HEK293 (cell line): Measurements from ENCODE around the gene AQP11.

Source experiments
- BCL11B ChIP-seq: fragments of 450-650 bp; formaldehyde crosslinking; IDR thresholded peaks from 2 replicates; pipeline ENCODE4 v1.5.1; 2016; ENCODE audit warnings: low read depth, missing biosample characterization, missing genetic modification characterization
- FEZF1 ChIP-seq: fragments of 450-650 bp; formaldehyde crosslinking; IDR thresholded peaks from 2 replicates; pipeline ENCODE4 v1.5.1; 2016; ENCODE audit warnings: missing biosample characterization, missing genetic modification characterization
- HOXA7 ChIP-seq: sonication (generic); formaldehyde crosslinking; IDR thresholded peaks from 2 replicates; pipeline ENCODE4 v1.8.1; 2022; ENCODE audit warnings: missing genetic modification reagents, borderline replicate concordance
- TRIM28 ChIP-seq: IDR thresholded peaks from 2 replicates; pipeline ENCODE4 v1.6.1; 2011; ENCODE audit warnings: low read length, control low read depth, borderline replicate concordance
- ZBTB48 ChIP-seq: fragments of 450-650 bp; formaldehyde crosslinking; IDR thresholded peaks from 2 replicates; pipeline ENCODE4 v1.5.1; 2016; ENCODE audit warnings: missing biosample characterization, missing genetic modification characterization
- ZNF2 ChIP-seq: fragments of 450-650 bp; formaldehyde crosslinking; IDR thresholded peaks from 2 replicates; pipeline ENCODE4 v1.5.1; 2016; ENCODE audit warnings: missing biosample characterization, missing genetic modification characterization
- ZNF221 ChIP-seq: fragments of 450-650 bp; formaldehyde crosslinking; IDR thresholded peaks from 2 replicates; pipeline ENCODE4 v1.5.1; 2017; ENCODE audit warnings: missing biosample characterization, missing genetic modification characterization, borderline replicate concordance
- ZNF302 ChIP-seq: fragments of 450-650 bp; formaldehyde crosslinking; IDR thresholded peaks from 2 replicates; pipeline ENCODE4 v1.5.1; 2016; ENCODE audit warnings: missing biosample characterization, missing genetic modification characterization, low read depth
- ZNF335 ChIP-seq: fragments of 450-650 bp; formaldehyde crosslinking; conservative IDR thresholded peaks from 2 replicates; pipeline ENCODE4 v1.5.1; 2016; ENCODE audit warnings: missing biosample characterization, missing genetic modification characterization
- ZNF473 ChIP-seq: fragments of 450-650 bp; formaldehyde crosslinking; IDR thresholded peaks from 2 replicates; pipeline ENCODE4 v1.5.1; 2017; ENCODE audit warnings: missing biosample characterization, missing genetic modification characterization
- ZNF501 ChIP-seq: fragments of 450-650 bp; formaldehyde crosslinking; IDR thresholded peaks from 2 replicates; pipeline ENCODE4 v1.5.1; 2016; ENCODE audit warnings: missing biosample characterization, missing genetic modification characterization
- ZNF596 ChIP-seq: fragments of 450-650 bp; IDR thresholded peaks from 2 replicates; pipeline ENCODE4 v1.5.0; 2018; ENCODE audit warnings: missing biosample characterization, mild to moderate bottlenecking, missing genetic modification characterization, moderate library complexity
- TF ChIP-seq, protein P1 (sequence below): fragments of 450-650 bp; formaldehyde crosslinking; IDR thresholded peaks from 2 replicates; pipeline ENCODE4 v1.5.1; 2016; ENCODE audit warnings: missing biosample characterization, missing genetic modification characterization
- TF ChIP-seq, protein P2 (sequence below): fragments of 450-650 bp; formaldehyde crosslinking; IDR thresholded peaks from 2 replicates; pipeline ENCODE4 v1.5.1; 2016; ENCODE audit warnings: missing biosample characterization, missing genetic modification characterization
- TF ChIP-seq, protein P3 (sequence below): fragments of 450-650 bp; formaldehyde crosslinking; IDR thresholded peaks from 2 replicates; pipeline ENCODE4 v1.5.1; 2016; ENCODE audit warnings: missing biosample characterization, missing genetic modification characterization
- TF ChIP-seq, protein P4 (sequence below): fragments of 450-650 bp; formaldehyde crosslinking; IDR thresholded peaks from 2 replicates; pipeline ENCODE4 v1.5.1; 2016; ENCODE audit warnings: missing biosample characterization, missing genetic modification characterization
- TF ChIP-seq, protein P5 (sequence below): fragments of 450-650 bp; formaldehyde crosslinking; IDR thresholded peaks from 2 replicates; pipeline ENCODE4 v1.5.1; 2016; ENCODE audit warnings: missing biosample characterization, missing genetic modification characterization, low read depth
- TF ChIP-seq, protein P6 (sequence below): fragments of 450-650 bp; formaldehyde crosslinking; IDR thresholded peaks from 2 replicates; pipeline ENCODE4 v1.5.0; 2017; ENCODE audit warnings: missing biosample characterization, missing genetic modification characterization, borderline replicate concordance
- TF ChIP-seq, protein P7 (sequence below): fragments of 450-650 bp; formaldehyde crosslinking; conservative IDR thresholded peaks from 2 replicates; pipeline ENCODE4 v1.5.1; 2016; ENCODE audit warnings: low read depth, missing biosample characterization, missing genetic modification characterization

Gene AQP11

DNA sequence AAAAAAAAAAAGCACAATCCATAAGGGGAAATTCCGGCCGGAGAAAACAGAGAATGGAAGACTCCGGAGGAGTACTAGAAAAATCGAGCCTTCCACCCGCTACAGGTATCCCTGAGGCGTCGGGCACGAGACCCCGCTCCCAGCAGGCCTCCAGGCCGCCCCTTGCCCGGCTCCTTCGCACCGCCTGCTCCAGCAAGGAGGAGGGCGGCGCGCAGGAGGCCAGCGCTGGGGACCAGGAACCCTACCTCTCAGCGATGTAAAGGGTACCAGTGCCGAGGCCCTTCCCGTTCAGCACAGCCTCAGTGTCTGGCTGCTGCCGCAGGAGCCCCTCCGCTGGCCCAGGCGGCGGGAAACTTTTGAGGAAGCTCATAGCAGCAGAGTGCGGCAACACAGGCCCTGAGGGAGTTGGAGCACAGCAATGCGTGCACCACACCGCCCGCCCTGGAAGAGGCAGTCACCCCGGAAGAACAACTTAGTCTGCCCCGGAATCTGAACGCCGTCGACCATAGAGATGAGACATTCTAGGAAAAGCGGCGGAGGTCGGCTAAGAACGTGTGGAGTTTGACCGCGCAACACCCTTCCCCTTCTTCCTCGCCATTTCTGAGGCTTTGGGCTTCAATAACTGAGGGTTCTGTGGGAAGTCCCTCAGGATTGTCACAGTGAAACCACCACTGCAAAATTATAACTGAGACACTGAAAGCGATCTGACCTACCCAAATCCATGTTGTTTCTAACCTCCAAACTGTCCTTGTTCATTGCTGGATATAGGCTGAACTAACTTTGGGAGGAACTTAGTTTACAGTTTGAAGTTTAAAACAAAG lies 47.8 kb downstream of the AQP11 start, which contains the start of gene CLNS1A (continued):
- TF ChIP-seq, protein P1, sequence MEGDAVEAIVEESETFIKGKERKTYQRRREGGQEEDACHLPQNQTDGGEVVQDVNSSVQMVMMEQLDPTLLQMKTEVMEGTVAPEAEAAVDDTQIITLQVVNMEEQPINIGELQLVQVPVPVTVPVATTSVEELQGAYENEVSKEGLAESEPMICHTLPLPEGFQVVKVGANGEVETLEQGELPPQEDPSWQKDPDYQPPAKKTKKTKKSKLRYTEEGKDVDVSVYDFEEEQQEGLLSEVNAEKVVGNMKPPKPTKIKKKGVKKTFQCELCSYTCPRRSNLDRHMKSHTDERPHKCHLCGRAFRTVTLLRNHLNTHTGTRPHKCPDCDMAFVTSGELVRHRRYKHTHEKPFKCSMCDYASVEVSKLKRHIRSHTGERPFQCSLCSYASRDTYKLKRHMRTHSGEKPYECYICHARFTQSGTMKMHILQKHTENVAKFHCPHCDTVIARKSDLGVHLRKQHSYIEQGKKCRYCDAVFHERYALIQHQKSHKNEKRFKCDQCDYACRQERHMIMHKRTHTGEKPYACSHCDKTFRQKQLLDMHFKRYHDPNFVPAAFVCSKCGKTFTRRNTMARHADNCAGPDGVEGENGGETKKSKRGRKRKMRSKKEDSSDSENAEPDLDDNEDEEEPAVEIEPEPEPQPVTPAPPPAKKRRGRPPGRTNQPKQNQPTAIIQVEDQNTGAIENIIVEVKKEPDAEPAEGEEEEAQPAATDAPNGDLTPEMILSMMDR (tag by site-specific recombination), result no peak
- TF ChIP-seq ZNF2 (tag by site-specific recombination), result 0 out of 2 replicates have a peak, but pooled peaks have one; percentile 56
- TF ChIP-seq, protein P2, sequence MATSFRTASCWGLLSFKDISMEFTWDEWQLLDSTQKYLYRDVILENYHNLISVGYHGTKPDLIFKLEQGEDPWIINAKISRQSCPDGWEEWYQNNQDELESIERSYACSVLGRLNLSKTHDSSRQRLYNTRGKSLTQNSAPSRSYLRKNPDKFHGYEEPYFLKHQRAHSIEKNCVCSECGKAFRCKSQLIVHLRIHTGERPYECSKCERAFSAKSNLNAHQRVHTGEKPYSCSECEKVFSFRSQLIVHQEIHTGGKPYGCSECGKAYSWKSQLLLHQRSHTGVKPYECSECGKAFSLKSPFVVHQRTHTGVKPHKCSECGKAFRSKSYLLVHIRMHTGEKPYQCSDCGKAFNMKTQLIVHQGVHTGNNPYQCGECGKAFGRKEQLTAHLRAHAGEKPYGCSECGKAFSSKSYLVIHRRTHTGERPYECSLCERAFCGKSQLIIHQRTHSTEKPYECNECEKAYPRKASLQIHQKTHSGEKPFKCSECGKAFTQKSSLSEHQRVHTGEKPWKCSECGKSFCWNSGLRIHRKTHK, result no peak
- TF ChIP-seq, protein P3, sequence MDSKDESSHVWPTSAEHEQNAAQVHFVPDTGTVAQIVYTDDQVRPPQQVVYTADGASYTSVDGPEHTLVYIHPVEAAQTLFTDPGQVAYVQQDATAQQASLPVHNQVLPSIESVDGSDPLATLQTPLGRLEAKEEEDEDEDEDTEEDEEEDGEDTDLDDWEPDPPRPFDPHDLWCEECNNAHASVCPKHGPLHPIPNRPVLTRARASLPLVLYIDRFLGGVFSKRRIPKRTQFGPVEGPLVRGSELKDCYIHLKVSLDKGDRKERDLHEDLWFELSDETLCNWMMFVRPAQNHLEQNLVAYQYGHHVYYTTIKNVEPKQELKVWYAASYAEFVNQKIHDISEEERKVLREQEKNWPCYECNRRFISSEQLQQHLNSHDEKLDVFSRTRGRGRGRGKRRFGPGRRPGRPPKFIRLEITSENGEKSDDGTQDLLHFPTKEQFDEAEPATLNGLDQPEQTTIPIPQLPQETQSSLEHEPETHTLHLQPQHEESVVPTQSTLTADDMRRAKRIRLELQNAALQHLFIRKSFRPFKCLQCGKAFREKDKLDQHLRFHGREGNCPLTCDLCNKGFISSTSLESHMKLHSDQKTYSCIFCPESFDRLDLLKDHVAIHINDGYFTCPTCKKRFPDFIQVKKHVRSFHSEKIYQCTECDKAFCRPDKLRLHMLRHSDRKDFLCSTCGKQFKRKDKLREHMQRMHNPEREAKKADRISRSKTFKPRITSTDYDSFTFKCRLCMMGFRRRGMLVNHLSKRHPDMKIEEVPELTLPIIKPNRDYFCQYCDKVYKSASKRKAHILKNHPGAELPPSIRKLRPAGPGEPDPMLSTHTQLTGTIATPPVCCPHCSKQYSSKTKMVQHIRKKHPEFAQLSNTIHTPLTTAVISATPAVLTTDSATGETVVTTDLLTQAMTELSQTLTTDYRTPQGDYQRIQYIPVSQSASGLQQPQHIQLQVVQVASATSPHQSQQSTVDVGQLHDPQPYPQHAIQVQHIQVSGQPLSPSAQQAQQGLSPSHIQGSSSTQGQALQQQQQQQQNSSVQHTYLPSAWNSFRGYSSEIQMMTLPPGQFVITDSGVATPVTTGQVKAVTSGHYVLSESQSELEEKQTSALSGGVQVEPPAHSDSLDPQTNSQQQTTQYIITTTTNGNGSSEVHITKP (tag by site-specific recombination), result peak; percentile 72
- no peak for TF ChIP-seq BCL11B
- no peak for TF ChIP-seq ZNF473 (tag by site-specific recombination)
- TF ChIP-seq, protein P4, sequence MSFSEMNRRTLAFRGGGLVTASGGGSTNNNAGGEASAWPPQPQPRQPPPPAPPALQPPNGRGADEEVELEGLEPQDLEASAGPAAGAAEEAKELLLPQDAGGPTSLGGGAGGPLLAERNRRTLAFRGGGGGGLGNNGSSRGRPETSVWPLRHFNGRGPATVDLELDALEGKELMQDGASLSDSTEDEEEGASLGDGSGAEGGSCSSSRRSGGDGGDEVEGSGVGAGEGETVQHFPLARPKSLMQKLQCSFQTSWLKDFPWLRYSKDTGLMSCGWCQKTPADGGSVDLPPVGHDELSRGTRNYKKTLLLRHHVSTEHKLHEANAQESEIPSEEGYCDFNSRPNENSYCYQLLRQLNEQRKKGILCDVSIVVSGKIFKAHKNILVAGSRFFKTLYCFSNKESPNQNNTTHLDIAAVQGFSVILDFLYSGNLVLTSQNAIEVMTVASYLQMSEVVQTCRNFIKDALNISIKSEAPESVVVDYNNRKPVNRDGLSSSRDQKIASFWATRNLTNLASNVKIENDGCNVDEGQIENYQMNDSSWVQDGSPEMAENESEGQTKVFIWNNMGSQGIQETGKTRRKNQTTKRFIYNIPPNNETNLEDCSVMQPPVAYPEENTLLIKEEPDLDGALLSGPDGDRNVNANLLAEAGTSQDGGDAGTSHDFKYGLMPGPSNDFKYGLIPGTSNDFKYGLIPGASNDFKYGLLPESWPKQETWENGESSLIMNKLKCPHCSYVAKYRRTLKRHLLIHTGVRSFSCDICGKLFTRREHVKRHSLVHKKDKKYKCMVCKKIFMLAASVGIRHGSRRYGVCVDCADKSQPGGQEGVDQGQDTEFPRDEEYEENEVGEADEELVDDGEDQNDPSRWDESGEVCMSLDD (tag by site-specific recombination), result no peak
- no peak for TF ChIP-seq ZNF596
- no peak for TF ChIP-seq ZNF221 (tag by site-specific recombination)
- peak; percentile 88; the same call in 1 of the 2 replicates for TF ChIP-seq ZNF501
- peak; percentile 82 for TF ChIP-seq TRIM28
- TF ChIP-seq FEZF1 (tag by site-specific recombination), result no peak
- TF ChIP-seq HOXA7 (CRISPR knock-in tag), result no peak
- TF ChIP-seq ZNF302 (tag by site-specific recombination), result no peak
- peak; percentile 66 for TF ChIP-seq ZNF335 (tag by site-specific recombination)
- TF ChIP-seq ZBTB48 (tag by site-specific recombination), result peak; percentile 61; the same call in 1 of the 2 replicates
- TF ChIP-seq, protein P5, sequence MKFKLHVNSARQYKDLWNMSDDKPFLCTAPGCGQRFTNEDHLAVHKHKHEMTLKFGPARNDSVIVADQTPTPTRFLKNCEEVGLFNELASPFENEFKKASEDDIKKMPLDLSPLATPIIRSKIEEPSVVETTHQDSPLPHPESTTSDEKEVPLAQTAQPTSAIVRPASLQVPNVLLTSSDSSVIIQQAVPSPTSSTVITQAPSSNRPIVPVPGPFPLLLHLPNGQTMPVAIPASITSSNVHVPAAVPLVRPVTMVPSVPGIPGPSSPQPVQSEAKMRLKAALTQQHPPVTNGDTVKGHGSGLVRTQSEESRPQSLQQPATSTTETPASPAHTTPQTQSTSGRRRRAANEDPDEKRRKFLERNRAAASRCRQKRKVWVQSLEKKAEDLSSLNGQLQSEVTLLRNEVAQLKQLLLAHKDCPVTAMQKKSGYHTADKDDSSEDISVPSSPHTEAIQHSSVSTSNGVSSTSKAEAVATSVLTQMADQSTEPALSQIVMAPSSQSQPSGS (tag by site-specific recombination), result no peak
- TF ChIP-seq, protein P6, sequence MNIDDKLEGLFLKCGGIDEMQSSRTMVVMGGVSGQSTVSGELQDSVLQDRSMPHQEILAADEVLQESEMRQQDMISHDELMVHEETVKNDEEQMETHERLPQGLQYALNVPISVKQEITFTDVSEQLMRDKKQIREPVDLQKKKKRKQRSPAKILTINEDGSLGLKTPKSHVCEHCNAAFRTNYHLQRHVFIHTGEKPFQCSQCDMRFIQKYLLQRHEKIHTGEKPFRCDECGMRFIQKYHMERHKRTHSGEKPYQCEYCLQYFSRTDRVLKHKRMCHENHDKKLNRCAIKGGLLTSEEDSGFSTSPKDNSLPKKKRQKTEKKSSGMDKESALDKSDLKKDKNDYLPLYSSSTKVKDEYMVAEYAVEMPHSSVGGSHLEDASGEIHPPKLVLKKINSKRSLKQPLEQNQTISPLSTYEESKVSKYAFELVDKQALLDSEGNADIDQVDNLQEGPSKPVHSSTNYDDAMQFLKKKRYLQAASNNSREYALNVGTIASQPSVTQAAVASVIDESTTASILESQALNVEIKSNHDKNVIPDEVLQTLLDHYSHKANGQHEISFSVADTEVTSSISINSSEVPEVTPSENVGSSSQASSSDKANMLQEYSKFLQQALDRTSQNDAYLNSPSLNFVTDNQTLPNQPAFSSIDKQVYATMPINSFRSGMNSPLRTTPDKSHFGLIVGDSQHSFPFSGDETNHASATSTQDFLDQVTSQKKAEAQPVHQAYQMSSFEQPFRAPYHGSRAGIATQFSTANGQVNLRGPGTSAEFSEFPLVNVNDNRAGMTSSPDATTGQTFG (tag by site-specific recombination), result no peak
- TF ChIP-seq, protein P7, sequence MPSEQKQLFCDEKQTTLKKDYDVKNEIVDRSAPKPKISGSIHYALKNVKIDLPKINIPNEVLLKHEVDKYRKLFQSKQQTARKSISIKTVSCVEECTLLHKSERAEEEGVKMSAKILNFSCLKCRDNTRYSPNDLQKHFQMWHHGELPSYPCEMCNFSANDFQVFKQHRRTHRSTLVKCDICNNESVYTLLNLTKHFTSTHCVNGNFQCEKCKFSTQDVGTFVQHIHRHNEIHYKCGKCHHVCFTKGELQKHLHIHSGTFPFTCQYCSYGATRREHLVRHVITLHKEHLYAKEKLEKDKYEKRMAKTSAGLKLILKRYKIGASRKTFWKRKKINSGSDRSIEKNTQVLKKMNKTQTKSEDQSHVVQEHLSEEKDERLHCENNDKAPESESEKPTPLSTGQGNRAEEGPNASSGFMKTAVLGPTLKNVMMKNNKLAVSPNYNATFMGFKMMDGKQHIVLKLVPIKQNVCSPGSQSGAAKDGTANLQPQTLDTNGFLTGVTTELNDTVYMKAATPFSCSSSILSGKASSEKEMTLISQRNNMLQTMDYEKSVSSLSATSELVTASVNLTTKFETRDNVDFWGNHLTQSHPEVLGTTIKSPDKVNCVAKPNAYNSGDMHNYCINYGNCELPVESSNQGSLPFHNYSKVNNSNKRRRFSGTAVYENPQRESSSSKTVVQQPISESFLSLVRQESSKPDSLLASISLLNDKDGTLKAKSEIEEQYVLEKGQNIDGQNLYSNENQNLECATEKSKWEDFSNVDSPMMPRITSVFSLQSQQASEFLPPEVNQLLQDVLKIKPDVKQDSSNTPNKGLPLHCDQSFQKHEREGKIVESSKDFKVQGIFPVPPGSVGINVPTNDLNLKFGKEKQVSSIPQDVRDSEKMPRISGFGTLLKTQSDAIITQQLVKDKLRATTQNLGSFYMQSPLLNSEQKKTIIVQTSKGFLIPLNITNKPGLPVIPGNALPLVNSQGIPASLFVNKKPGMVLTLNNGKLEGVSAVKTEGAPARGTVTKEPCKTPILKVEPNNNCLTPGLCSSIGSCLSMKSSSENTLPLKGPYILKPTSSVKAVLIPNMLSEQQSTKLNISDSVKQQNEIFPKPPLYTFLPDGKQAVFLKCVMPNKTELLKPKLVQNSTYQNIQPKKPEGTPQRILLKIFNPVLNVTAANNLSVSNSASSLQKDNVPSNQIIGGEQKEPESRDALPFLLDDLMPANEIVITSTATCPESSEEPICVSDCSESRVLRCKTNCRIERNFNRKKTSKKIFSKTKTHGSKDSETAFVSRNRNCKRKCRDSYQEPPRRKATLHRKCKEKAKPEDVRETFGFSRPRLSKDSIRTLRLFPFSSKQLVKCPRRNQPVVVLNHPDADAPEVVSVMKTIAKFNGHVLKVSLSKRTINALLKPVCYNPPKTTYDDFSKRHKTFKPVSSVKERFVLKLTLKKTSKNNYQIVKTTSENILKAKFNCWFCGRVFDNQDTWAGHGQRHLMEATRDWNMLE (tag by site-specific recombination), result peak; percentile 100
